Measurements from ENCODE around the gene CCDC51. TPM values are rescaled to one million over a fixed set of nuclear protein-coding genes. Genes with fewer than 3 reads are reported as not detected.

The CCDC51 gene
- total and polyA plus RNA-seq, 2 of the 13 experiments (the other 11 are each of a cell fraction or from before 2014, with no cell fraction given), result 18.1 to 29.4 TPM

DNA sequence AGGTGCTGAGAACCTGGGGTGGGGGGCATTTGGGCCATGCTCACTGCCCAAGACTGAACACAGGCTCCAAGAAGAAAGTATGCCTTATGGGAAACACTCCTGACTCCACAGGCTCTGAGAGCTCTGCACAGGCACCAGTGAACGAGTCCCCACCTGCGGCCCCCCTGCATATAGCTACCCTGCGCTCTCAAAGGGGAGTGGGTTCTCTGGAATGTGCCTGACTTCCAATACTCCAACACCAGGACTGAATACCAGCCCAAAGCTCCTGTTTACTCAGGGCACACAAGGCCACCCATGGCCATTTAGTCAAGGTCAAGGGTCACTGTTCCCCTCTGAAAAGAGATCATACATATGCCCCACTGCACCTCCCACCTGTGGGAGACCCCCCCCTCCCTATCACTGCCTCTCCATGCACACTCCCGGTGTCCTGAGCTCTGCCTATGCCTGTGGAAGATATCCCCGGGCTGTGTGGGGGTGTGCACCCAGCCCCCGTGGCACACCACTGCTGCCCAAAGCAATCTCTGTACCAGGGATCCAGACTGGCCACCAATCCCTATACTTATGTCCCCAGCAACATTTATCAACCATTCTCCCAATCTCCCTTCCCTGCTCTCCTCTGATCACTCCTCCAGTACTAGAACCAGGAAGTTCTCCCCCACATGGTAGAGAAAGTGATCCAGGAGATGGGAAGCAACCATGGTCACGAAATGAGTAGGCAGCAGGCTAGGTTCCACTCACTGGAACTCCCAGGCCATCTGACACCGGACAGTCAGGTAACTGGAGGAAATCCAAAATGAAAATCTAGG is 8.5 kb downstream of the CCDC51 start (continued):
- TF ChIP-seq, protein P1, sequence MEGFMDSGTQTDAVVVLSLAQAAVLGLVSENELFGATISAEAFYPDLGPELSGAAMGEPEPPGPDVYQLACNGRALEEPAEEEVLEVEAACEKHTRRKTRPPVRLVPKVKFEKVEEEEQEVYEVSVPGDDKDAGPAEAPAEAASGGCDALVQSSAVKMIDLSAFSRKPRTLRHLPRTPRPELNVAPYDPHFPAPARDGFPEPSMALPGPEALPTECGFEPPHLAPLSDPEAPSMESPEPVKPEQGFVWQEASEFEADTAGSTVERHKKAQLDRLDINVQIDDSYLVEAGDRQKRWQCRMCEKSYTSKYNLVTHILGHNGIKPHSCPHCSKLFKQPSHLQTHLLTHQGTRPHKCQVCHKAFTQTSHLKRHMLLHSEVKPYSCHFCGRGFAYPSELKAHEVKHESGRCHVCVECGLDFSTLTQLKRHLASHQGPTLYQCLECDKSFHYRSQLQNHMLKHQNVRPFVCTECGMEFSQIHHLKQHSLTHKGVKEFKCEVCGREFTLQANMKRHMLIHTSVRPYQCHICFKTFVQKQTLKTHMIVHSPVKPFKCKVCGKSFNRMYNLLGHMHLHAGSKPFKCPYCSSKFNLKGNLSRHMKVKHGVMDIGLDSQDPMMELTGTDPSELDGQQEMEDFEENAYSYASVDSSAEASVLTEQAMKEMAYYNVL (CRISPR knock-in tag; IDR thresholded peaks at IDR 0.05; ENCODE audit: borderline replicate concordance), result no peak
- TF ChIP-seq XRCC5 (optimal IDR thresholded peaks at IDR 0.05; ENCODE audit: low read length) (peak; percentile 63), HMGA1 (CRISPR knock-in tag; conservative IDR thresholded peaks at IDR 0.05) (no peak), BRD4 (CRISPR knock-in tag; IDR thresholded peaks at IDR 0.05) (no peak), PTBP1 (IDR thresholded peaks at IDR 0.05; ENCODE audit: low read depth, low read length, poor library complexity, severe bottlenecking) (no peak), SNRNP70 (IDR thresholded peaks at IDR 0.05; ENCODE audit: low read depth, low read length) (no peak), ZBTB20 (CRISPR knock-in tag; IDR thresholded peaks at IDR 0.05; ENCODE audit: borderline replicate concordance, low read depth) (peak; percentile 63; the same call in 1 of the 2 replicates), AKAP8 (CRISPR knock-in tag; IDR thresholded peaks at IDR 0.05) (0 out of 2 replicates have a peak, but pooled peaks have one; percentile 41), MAFG (CRISPR knock-in tag; IDR thresholded peaks at IDR 0.05) (no peak), ZNF280D (CRISPR knock-in tag; IDR thresholded peaks at IDR 0.05) (no peak), ZNF12 (CRISPR knock-in tag; IDR thresholded peaks at IDR 0.05) (no peak), KMT2B (CRISPR knock-in tag; IDR thresholded peaks at IDR 0.05) (0 out of 2 replicates have a peak, but pooled peaks have one; percentile 7), MED1 (CRISPR knock-in tag; IDR thresholded peaks at IDR 0.05) (peak; percentile 95), ZNF263 (CRISPR knock-in tag; IDR thresholded peaks at IDR 0.05) (0 out of 2 replicates have a peak, but pooled peaks have one; percentile 9), KDM2A (CRISPR knock-in tag; IDR thresholded peaks at IDR 0.05; ENCODE audit: borderline replicate concordance, low read depth) (peak; percentile 50; the same call in 1 of the 2 replicates), NFYC (CRISPR knock-in tag; IDR thresholded peaks at IDR 0.05) (no peak), ZNF841 (CRISPR knock-in tag; IDR thresholded peaks at IDR 0.05; ENCODE audit: borderline replicate concordance) (no peak), SIN3A (IDR thresholded peaks at IDR 0.05; ENCODE audit: borderline replicate concordance, low read depth, low read length) (peak; percentile 54; the same call in 1 of the 2 replicates), ATF7 (IDR thresholded peaks at IDR 0.05) (no peak), ATF7 (CRISPR knock-in tag; IDR thresholded peaks at IDR 0.05) (no peak)
- TF ChIP-seq, protein P2, sequence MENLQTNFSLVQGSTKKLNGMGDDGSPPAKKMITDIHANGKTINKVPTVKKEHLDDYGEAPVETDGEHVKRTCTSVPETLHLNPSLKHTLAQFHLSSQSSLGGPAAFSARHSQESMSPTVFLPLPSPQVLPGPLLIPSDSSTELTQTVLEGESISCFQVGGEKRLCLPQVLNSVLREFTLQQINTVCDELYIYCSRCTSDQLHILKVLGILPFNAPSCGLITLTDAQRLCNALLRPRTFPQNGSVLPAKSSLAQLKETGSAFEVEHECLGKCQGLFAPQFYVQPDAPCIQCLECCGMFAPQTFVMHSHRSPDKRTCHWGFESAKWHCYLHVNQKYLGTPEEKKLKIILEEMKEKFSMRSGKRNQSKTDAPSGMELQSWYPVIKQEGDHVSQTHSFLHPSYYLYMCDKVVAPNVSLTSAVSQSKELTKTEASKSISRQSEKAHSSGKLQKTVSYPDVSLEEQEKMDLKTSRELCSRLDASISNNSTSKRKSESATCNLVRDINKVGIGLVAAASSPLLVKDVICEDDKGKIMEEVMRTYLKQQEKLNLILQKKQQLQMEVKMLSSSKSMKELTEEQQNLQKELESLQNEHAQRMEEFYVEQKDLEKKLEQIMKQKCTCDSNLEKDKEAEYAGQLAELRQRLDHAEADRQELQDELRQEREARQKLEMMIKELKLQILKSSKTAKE (CRISPR knock-in tag; IDR thresholded peaks at IDR 0.05; ENCODE audit: borderline replicate concordance), result peak; percentile 45; the same call in 1 of the 2 replicates
- TF ChIP-seq, protein P3, sequence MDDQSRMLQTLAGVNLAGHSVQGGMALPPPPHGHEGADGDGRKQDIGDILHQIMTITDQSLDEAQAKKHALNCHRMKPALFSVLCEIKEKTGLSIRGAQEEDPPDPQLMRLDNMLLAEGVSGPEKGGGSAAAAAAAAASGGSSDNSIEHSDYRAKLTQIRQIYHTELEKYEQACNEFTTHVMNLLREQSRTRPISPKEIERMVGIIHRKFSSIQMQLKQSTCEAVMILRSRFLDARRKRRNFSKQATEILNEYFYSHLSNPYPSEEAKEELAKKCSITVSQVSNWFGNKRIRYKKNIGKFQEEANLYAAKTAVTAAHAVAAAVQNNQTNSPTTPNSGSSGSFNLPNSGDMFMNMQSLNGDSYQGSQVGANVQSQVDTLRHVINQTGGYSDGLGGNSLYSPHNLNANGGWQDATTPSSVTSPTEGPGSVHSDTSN (CRISPR knock-in tag; IDR thresholded peaks at IDR 0.05; ENCODE audit: borderline replicate concordance), result no peak

Data from HepG2 (cell line).